Measurements from ENCODE around the gene FIBCD1. TPM values are rescaled to one million over a fixed set of nuclear protein-coding genes. Genes with fewer than 3 reads are reported as not detected.

Gene FIBCD1
- total RNA-seq, 1 experiment from 2014 or later = 6.6 TPM

- TF ChIP-seq ZNF512 (CRISPR knock-in tag; IDR thresholded peaks at IDR 0.05; ENCODE audit: borderline replicate concordance) = no peak
- no peak for TF ChIP-seq TP53 (CRISPR knock-in tag; IDR thresholded peaks at IDR 0.05)
- TF ChIP-seq, protein P1, sequence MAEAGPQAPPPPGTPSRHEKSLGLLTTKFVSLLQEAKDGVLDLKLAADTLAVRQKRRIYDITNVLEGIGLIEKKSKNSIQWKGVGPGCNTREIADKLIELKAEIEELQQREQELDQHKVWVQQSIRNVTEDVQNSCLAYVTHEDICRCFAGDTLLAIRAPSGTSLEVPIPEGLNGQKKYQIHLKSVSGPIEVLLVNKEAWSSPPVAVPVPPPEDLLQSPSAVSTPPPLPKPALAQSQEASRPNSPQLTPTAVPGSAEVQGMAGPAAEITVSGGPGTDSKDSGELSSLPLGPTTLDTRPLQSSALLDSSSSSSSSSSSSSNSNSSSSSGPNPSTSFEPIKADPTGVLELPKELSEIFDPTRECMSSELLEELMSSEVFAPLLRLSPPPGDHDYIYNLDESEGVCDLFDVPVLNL (CRISPR knock-in tag; IDR thresholded peaks at IDR 0.05; ENCODE audit: borderline replicate concordance, low read depth) = no peak
- no peak for TF ChIP-seq ATF3 (CRISPR knock-in tag; conservative IDR thresholded peaks at IDR 0.05)
- POLR2A ChIA-PET = no interaction called here
- Mint-ChIP-seq H3K4me1 (peaks cover 10% of the 10 kb centered on the region), H3K9me3 (no peaks in the 10 kb centered on the region), H3K4me3 (no peak overlapping the region), H3K36me3 (peaks cover 66% of the 10 kb centered on the region), H3K27me3 (ENCODE audit: low read depth) (no peaks in the 10 kb centered on the region), H3K27ac (no peak overlapping the region)
- DNase-seq (ENCODE audit: low spot score) = no peak
- no peak for ATAC-seq
- CTCF ChIA-PET = interaction anchor here (1.1 to 4.3 kb wide), 3 partner anchors 16 to 116 kb away, joined by 3 to 24 read pairs (median 12); no protein-coding TSS in a partner anchor
These were observed 56.3 kb downstream of the FIBCD1 start for GRCh38 chr9:130882696-130883225.

DNA sequence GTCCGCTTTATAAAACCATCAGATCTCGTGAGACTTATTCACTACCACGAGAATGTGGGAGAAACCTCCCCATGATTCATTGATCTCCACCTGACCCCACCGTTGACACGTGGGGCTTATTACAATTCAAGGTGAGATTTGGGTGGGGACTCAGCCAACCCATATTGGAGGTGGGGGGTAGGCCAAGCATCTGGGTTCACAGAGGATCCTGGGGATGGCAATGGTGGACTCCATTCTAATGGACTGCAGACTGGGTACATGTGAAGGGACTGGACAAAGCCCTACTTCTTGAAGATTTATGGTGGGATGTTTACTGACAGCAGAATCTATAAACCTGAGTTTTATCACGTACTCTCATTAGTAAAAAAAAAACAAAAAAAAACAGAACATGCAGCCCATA, 57.5 kb downstream of the FIBCD1 start:
- TF ChIP-seq PRRX2 (CRISPR knock-in tag; IDR thresholded peaks at IDR 0.05) = no peak
- TF ChIP-seq OVOL2 (CRISPR knock-in tag; IDR thresholded peaks at IDR 0.05; ENCODE audit: borderline replicate concordance) = no peak
- no peak for TF ChIP-seq GRHL2 (CRISPR knock-in tag; IDR thresholded peaks at IDR 0.05; ENCODE audit: insufficient replicate concordance, severe bottlenecking)
- no peak for TF ChIP-seq ESRRA (CRISPR knock-in tag; IDR thresholded peaks at IDR 0.05; ENCODE audit: borderline replicate concordance)
- TF ChIP-seq CREM (CRISPR knock-in tag; IDR thresholded peaks at IDR 0.05) = no peak
- TF ChIP-seq FOXK1 (CRISPR knock-in tag; IDR thresholded peaks at IDR 0.05) = no peak
- no peak for TF ChIP-seq TEAD1 (CRISPR knock-in tag; IDR thresholded peaks at IDR 0.05)
- TF ChIP-seq ZNF138 (CRISPR knock-in tag; conservative IDR thresholded peaks at IDR 0.05) = no peak
- no peak for TF ChIP-seq HMGA2 (CRISPR knock-in tag; IDR thresholded peaks at IDR 0.05)
- TF ChIP-seq PRDM15 (CRISPR knock-in tag; IDR thresholded peaks at IDR 0.05) = no peak
- TF ChIP-seq NR2C2 (CRISPR knock-in tag; IDR thresholded peaks at IDR 0.05) = no peak
- TF ChIP-seq ZNF232 (CRISPR knock-in tag; IDR thresholded peaks at IDR 0.05) = no peak
- TF ChIP-seq, protein P2, sequence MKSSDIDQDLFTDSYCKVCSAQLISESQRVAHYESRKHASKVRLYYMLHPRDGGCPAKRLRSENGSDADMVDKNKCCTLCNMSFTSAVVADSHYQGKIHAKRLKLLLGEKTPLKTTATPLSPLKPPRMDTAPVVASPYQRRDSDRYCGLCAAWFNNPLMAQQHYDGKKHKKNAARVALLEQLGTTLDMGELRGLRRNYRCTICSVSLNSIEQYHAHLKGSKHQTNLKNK (CRISPR knock-in tag; IDR thresholded peaks at IDR 0.05) = no peak
- no peak for TF ChIP-seq KAT7 (CRISPR knock-in tag; IDR thresholded peaks at IDR 0.05; ENCODE audit: borderline replicate concordance)
- TF ChIP-seq NFE2L1 (CRISPR knock-in tag; IDR thresholded peaks at IDR 0.05) = no peak
- no peak for TF ChIP-seq CREB1 (CRISPR knock-in tag; IDR thresholded peaks at IDR 0.05)
- no peak for TF ChIP-seq USF1 (CRISPR knock-in tag; IDR thresholded peaks at IDR 0.05)
- no peak for TF ChIP-seq ZNF317 (CRISPR knock-in tag; IDR thresholded peaks at IDR 0.05; ENCODE audit: borderline replicate concordance, low read depth)
- TF ChIP-seq SP1 (CRISPR knock-in tag; conservative IDR thresholded peaks at IDR 0.05) = no peak
- ChIA-PET POLR2A (no interaction called here), CTCF (interaction anchor here (1.3 kb wide), 1 partner anchor 15 kb away, joined by 5 read pairs; no protein-coding TSS in a partner anchor)
- Mint-ChIP-seq H3K9me3 (no peaks in the 10 kb centered on the region), H3K4me3 (no peak overlapping the region), H3K4me1 (peaks cover 10% of the 10 kb centered on the region), H3K36me3 (peaks cover 60% of the 10 kb centered on the region), H3K27ac (no peak overlapping the region), H3K27me3 (ENCODE audit: low read depth) (no peaks in the 10 kb centered on the region)
- no peak for ATAC-seq
- DNase-seq (ENCODE audit: low spot score) = no peak
